T-helper 2 cell treated with Interferon-gamma antibody and Interleukin-4, amounts not matched to agents 100 ng/mL and 5 ng/mL, for 36 hours (primary cell): ENCODE data around the gene SHROOM1. TPM values are rescaled to one million over a fixed set of nuclear protein-coding genes. Genes with fewer than 3 reads are reported as not detected.

Source experiments
- intact Hi-C: fragments of 100-400 bp; cut with micrococcal nuclease; formaldehyde crosslinking; loops from one replicate; pipeline ENCODE4 v1.15.1; 2023
- total RNA-seq: library from RNA; stranded (reverse); gene quantifications from 2 replicates; pipeline ENCODE4 v1.2.3, GENCODE V29; 2022

The SHROOM1 gene
- total RNA-seq, 1 donor from 2014 or later = 3.0 TPM

DNA sequence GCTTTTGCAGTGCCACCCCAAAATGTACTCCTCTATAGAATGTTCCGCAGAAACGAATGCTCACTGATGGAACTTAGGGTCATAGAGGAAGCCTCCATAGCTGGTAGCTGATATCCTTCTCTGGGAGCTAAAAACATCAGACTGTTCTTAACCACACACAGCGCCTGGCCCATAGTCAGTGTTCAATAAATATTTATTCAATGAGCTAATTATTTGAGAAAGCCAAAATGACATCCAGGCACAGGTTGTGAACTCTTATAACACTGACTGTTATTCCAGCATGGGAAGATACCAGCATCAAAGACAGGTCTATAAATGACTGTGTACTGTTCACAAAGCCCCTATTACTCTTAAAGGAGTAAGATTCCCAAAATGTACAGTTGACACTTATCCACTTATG is 22.9 kb upstream of the SHROOM1 start:
- intact Hi-C loops = no loop called here

- intact Hi-C loops = no loop called here
Observed at GRCh38 chr5:132850066-132850465, 19.6 kb upstream of the SHROOM1 start.

DNA sequence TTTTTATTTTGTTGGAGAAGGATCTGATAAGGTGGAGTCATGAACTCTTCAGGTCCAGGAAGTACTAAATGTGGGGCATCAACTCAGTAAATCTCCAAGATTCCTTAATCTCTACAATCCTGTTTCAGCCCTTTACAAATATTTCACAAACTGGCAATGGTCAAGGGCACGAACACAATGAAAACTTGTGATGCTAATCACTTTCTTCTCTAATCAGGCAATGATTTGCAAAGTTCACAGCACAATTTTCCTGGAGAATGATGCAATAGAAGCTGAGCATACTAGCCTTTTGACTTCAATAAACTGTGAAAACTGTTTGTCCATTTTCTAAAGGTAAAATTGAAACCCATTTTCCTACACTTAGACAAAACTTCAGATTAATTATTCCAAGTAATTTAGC is 18.9 kb upstream of the SHROOM1 start:
- intact Hi-C loops = no loop called here

DNA sequence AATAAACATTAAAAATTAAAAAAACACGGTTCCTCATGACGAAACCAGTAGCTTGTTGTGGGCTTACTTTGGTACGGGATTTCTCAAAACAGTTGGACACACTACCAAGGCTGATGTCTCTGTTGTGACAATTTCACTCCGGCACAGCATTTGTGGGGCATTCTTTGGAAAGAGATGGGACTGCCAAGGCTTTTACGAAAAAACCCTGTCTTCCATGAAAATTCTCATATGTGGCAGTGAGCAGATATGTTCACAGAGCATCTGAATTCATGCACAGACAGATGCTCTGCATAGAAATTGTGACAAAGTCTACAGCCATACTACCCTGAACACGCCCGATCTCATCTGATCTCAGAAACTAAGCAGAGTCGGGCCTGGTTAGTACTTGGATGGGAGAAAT is 17.8 kb upstream of the SHROOM1 start:
- intact Hi-C loops = no loop called here

DNA sequence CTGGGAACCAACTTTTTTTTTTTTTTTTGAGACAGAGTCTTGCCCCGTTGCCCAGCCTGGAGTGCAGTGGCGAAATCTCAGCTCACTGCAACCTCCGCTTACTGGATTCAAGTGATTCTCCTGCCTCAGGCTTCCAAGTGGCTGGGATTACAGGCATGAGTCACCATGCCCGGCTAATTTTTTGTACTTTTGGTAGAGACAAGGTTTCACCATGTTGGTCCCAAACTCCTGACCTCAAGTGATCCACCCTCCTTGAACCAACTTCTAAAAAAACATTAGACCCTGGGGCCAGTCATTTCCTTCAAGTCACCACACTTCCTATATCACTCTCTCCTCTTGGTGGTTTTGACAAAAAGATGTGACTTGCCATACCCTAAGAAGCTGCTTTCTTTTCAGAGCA is 10.9 kb upstream of the SHROOM1 start:
- intact Hi-C loops = no loop called here

DNA sequence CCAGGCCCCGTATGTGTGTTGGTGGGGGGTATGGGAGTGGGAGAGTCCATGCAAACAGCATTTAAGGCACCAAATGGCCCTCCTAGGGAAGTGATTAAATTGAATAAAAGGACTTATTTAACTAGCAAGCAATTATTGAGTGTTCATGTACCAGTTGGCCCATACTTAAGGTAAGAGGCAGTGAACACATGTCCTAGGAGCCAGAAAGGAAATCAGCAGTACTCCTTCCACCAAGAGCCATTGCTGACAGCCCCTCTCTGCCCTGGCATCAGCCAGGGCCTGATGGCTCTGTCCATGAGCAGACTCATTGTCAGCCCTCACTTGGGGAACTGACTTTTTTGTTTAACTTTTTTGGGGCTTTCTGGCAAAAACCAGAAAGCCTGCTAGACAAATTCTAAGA is 10.4 kb upstream of the SHROOM1 start:
- intact Hi-C loops = no loop called here

- intact Hi-C loops = no loop called here
Observed at GRCh38 chr5:132840313-132840712, 9.9 kb upstream of the SHROOM1 start.

GRCh38 chr5:132839426-132840301 is 9.2 kb upstream of the SHROOM1 start:
- intact Hi-C loops = no loop called here

DNA sequence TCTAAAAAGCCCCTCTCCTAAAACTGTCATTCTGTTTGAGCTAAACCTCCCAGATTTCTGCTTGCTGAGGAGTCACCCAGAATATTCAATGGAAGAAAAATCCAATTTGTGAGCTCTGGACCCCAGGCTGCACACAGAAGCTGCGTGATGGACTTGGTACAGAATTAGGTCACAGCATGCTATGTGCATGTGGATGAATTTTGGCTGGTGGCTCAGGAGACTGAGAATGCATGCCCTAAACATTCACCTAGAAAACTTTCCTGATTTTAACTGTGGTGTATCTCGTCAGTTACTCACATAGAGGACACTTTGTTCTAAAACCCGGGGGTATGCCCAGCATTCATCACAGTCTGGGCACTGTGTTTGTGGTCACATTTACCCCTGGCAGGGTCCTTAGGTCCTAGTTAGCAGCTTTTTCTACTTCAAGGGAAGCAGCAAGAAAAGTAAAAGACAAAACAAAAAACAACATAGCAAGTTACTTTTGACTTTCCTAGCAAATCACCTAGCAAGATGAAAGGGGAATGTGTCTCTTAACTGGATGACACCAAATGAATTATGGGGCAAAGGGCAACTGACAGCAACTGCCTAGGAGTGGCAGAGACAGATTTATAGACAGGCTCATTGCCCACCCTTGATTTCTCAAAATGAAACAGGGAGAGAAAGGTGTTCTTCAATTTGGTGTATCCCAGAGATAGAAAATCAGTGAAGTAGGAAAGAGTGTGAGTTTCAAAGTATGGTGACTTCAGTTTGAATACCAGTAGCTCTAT is 8.3 kb upstream of the SHROOM1 start:
- intact Hi-C loops = no loop called here

- intact Hi-C loops = no loop called here
Observed at GRCh38 chr5:132837868-132838267, 7.4 kb upstream of the SHROOM1 start.

- intact Hi-C loops = no loop called here
Observed at GRCh38 chr5:132836852-132837251, 6.4 kb upstream of the SHROOM1 start.

- intact Hi-C loops = no loop called here
Observed at GRCh38 chr5:132834057-132834456, 3.6 kb upstream of the SHROOM1 start.

- intact Hi-C loops = no loop called here
Observed at GRCh38 chr5:132832612-132833011, 2.2 kb upstream of the SHROOM1 start.

GRCh38 chr5:132831095-132831860 is 831 bp upstream of the SHROOM1 start:
- intact Hi-C loops = no loop called here

- intact Hi-C loops = loop anchor here (1.0 kb wide), 3 partner anchors 36 to 205 kb away; partner anchors contain the start of genes GDF9 and UQCRQ
Observed at GRCh38 chr5:132829742-132830435, 558 bp downstream of the SHROOM1 start.

GRCh38 chr5:132828846-132829494 is 1.5 kb downstream of the SHROOM1 start:
- intact Hi-C loops = no loop called here

DNA sequence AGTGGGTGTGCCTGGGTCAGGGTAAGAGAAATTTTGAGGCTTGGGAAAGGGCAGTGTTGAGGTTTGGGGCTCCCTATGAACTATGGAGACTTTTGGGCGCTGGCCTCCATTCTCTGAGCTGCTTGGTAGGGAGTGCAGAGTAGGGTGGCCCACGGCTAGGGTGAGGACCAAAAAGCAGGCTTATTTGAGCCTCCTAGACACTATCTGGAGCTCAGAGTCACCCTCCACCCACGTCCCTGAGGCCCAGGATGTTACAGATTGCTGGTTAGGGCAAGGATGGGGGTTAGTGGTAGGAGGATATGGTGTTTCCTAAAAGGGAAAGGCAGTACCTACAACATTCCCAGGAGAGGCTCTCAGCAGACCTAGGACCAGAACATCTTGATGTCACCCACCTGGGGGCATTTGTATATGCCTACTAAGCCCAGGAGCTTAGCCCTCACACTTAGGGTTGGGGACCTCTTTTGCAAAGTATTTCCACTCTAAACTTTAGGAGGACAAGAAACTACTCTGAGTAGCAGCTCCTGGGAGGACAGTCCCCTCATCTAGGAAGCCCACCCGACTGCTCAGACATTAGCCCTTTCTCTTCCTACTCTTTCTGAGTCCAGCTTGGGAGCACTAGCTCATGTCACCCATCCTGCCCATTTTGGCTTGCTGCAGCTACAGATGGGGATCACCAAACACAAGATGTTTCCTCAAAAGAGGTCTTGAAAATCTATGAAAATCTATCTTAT is 2.3 kb downstream of the SHROOM1 start:
- intact Hi-C loops = no loop called here

DNA sequence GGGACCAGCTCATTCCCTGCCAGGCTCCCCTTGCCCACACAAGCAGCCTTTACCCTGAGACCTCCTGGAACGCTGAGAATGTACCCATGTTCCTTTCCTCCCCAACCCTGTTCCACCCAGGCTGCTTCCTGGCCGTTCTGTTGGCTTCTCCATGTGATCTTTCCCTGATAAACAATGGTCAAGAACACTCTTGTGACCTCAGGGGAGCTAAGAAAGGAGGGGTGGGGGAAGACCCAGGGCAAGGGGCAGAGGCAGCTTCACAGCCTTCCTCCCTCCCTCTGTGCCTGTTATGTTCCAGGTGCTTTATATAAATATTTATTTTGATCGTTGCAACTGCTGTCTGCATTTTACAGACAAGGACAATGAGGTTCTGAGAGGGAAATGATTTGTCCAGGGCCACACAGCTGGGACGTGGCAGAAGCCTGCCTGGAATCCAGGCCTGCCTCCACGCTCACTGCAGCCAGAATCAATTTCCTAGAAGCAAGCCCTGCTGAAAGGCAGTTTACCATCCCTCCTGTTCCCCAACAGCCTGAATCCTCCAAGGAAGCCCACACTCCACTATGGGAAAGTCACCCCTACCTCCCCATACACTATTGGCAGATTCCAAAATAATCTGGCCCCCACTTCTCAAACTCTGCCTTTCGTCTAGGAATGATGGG is 3.9 kb downstream of the SHROOM1 start:
- intact Hi-C loops = no loop called here

GRCh38 chr5:132825834-132826391 is 4.5 kb downstream of the SHROOM1 start:
- intact Hi-C loops = no loop called here
